Renal pelvis (tissue), 12 donors: ENCODE measurements around the gene PRKG2. TPM values are rescaled to one million over a fixed set of nuclear protein-coding genes. Genes with fewer than 3 reads are reported as not detected.
"Not testable (repeated sequence)": the region's sequence is repeated elsewhere in the genome, so short reads cannot be mapped to it uniquely, and the experiment has no call there.

Source experiments
- DNase-seq: peaks from one replicate; pipeline ENCODE4 v3.0.0-alpha.2; 2013
- long read RNA-seq, 16 experiments: transcript quantifications; one replicate each; lab custom pipeline, GENCODE V29; 2026
- polyA plus RNA-seq, 3 donors: library from polyadenylated mRNA; unstranded; fragments of 120-200 nt; gene quantifications; one replicate each; pipeline ENCODE4 v1.2.1, GENCODE V29; 2013; ENCODE audit not compliant: insufficient read length in 3 of 3

The PRKG2 gene
- 1 to 10 TPM; 1.6 to 2.2 (median 1.7) TPM for polyA plus RNA-seq
- long read RNA-seq, donor 1 = 0 reads
- long read RNA-seq, donor 2 = 0 reads
- long read RNA-seq, donor 3 = 0 reads
- long read RNA-seq, donor 4 = 0 reads
- long read RNA-seq, donor 5 = 0 reads
- long read RNA-seq, donor 6 = 0 reads
- long read RNA-seq, donor 7 = 0 reads
- long read RNA-seq, donor 8 = 0 reads
- long read RNA-seq, donor 9 = 0 reads
- long read RNA-seq, donor 10 = 0 reads
- long read RNA-seq, donor 11, partial matches to known transcripts = 0 of 1 reads
- long read RNA-seq, donor 11, other reads (novel, unspliced or antisense) = 0 of 1 reads
- long read RNA-seq, donor 12, partial matches to known transcripts = 0 of 1 reads
- long read RNA-seq, donor 12, other reads (novel, unspliced or antisense) = 0 of 1 reads
- long read RNA-seq, donor 13 = 0 reads
- long read RNA-seq, donor 14 = 0 reads
- long read RNA-seq, donor 15, full-length matches to known transcripts = 2 of 2 reads
- long read RNA-seq, donor 15, partial matches to known transcripts = 0 of 2 reads
- long read RNA-seq, donor 15, other reads (novel, unspliced or antisense) = 0 of 2 reads
- long read RNA-seq, donor 16, partial matches to known transcripts = 0 of 1 reads
- long read RNA-seq, donor 16, other reads (novel, unspliced or antisense) = 0 of 1 reads

- DNase-seq = peak; percentile 33
Observed at GRCh38 chr4:81214881-81215868, at the start of gene PRKG2. PRKG2 (minus strand) TSS chr4:81215222; CDS start chr4:81205047, 10,175 bp downstream.

- DNase-seq = no peak
Observed at GRCh38 chr4:81260443-81261101, 45.5 kb upstream of the PRKG2 start.

GRCh38 chr4:81258841-81259550 is 44.0 kb upstream of the PRKG2 start:
- DNase-seq = no peak

- DNase-seq = no peak
Observed at GRCh38 chr4:81257816-81258215, 42.8 kb upstream of the PRKG2 start.

- no peak for DNase-seq
Observed at GRCh38 chr4:81257021-81257420, 42.0 kb upstream of the PRKG2 start.

- DNase-seq = no peak
Observed at GRCh38 chr4:81256059-81256970, 41.3 kb upstream of the PRKG2 start.

GRCh38 chr4:81255524-81255923 is 40.5 kb upstream of the PRKG2 start:
- no peak for DNase-seq

GRCh38 chr4:81250430-81250829 is 35.4 kb upstream of the PRKG2 start:
- no peak for DNase-seq

- no peak for DNase-seq
Observed at GRCh38 chr4:81245218-81246009, 30.4 kb upstream of the PRKG2 start.

GRCh38 chr4:81237791-81238190 is 22.8 kb upstream of the PRKG2 start:
- DNase-seq = no peak

GRCh38 chr4:81235982-81236749 is 21.1 kb upstream of the PRKG2 start:
- no peak for DNase-seq

GRCh38 chr4:81227968-81228367 is 12.9 kb upstream of the PRKG2 start:
- DNase-seq = no peak

- DNase-seq = no peak
Observed at GRCh38 chr4:81227138-81227537, 12.1 kb upstream of the PRKG2 start.

GRCh38 chr4:81225252-81225651 is 10.2 kb upstream of the PRKG2 start:
- DNase-seq = no peak

GRCh38 chr4:81222082-81222472 is 7.1 kb upstream of the PRKG2 start:
- not testable (repeated sequence) for DNase-seq

- no peak for DNase-seq
Observed at GRCh38 chr4:81221303-81222081, 6.5 kb upstream of the PRKG2 start.

GRCh38 chr4:81220271-81220670 is 5.2 kb upstream of the PRKG2 start:
- DNase-seq = no peak
